HEK293T (cell line): Measurements from ENCODE around the gene GPA33.

Source experiments
- ARNT ChIP-seq: fragments of 450-650 bp; IDR thresholded peaks from 2 replicates; pipeline ENCODE4 v1.6.1; 2017; ENCODE audit warnings: mild to moderate bottlenecking
- CTBP1 ChIP-seq: fragments of 450-650 bp; IDR thresholded peaks from 2 replicates; pipeline ENCODE4 v1.6.1; 2016; ENCODE audit warnings: borderline replicate concordance
- ELF4 ChIP-seq: fragments of 450-650 bp; IDR thresholded peaks from 2 replicates; pipeline ENCODE4 v1.6.1; 2017; ENCODE audit warnings: antibody characterized with exemption
- FOXA1 ChIP-seq: fragments of 450-650 bp; IDR thresholded peaks from 2 replicates; pipeline ENCODE4 v1.6.1; 2016; ENCODE audit warnings: mild to moderate bottlenecking
- FOXK2 ChIP-seq: fragments of 450-650 bp; IDR thresholded peaks from 2 replicates; pipeline ENCODE4 v1.6.1; 2016; ENCODE audit warnings: mild to moderate bottlenecking
- FOXM1 ChIP-seq: fragments of 450-650 bp; IDR thresholded peaks from 2 replicates; pipeline ENCODE4 v1.6.1; 2017; ENCODE audit warnings: mild to moderate bottlenecking, borderline replicate concordance
- HDGF ChIP-seq: fragments of 450-650 bp; IDR thresholded peaks from 2 replicates; pipeline ENCODE4 v1.6.1; 2017; ENCODE audit warnings: antibody characterized with exemption, borderline replicate concordance
- LEF1 ChIP-seq: fragments of 450-650 bp; IDR thresholded peaks from 2 replicates; pipeline ENCODE4 v1.6.1; 2017; ENCODE audit warnings: mild to moderate bottlenecking, borderline replicate concordance
- NFRKB ChIP-seq: fragments of 450-650 bp; IDR thresholded peaks from 2 replicates; pipeline ENCODE4 v1.6.1; 2016; ENCODE audit warnings: mild to moderate bottlenecking, moderate library complexity
- SP1 ChIP-seq: fragments of 450-650 bp; IDR thresholded peaks from 2 replicates; pipeline ENCODE4 v1.6.1; 2017
- SUZ12 ChIP-seq: fragments of 450-650 bp; IDR thresholded peaks from 2 replicates; pipeline ENCODE4 v1.6.1; 2016; ENCODE audit warnings: mild to moderate bottlenecking
- TARDBP ChIP-seq: fragments of 450-650 bp; IDR thresholded peaks from 2 replicates; pipeline ENCODE4 v1.6.1; 2016
- ZNF384 ChIP-seq: fragments of 450-650 bp; IDR thresholded peaks from 2 replicates; pipeline ENCODE4 v1.6.1; 2016

DNA sequence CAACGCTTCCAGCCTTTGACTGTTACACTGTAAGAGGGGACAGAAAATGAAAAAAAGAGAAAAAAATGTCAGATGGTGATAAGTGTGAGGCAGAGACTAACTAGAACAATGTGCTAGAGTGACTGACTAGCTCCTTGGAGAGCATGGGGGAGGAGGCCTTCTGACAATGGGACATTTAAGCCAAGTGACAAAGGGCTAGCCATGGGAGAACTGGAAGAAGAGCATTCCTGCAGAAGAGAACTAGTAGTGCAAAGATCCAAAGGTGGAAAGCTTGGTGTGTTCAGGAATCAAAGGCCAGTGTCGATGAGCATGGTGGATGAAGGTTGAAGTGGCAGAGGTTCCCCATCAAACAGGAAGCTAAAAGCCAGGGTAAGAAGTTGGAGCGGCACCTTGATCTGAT, 29.5 kb upstream of the GPA33 start:
- TF ChIP-seq SP1 (no peak), TARDBP (no peak), FOXM1 (no peak), LEF1 (no peak), FOXA1 (no peak), NFRKB (no peak), SUZ12 (no peak), FOXK2 (no peak), CTBP1 (no peak), HDGF (no peak), ARNT (no peak), ELF4 (no peak), ZNF384 (no peak)
